ENCODE measurements around the gene CHAC2. TPM values are rescaled to one million over a fixed set of nuclear protein-coding genes. Genes with fewer than 3 reads are reported as not detected.

Gene CHAC2
- total and polyA plus RNA-seq, 2 of the 4 experiments (the other 2 are of a cell fraction), result 2.4 to 3.9 TPM

DNA sequence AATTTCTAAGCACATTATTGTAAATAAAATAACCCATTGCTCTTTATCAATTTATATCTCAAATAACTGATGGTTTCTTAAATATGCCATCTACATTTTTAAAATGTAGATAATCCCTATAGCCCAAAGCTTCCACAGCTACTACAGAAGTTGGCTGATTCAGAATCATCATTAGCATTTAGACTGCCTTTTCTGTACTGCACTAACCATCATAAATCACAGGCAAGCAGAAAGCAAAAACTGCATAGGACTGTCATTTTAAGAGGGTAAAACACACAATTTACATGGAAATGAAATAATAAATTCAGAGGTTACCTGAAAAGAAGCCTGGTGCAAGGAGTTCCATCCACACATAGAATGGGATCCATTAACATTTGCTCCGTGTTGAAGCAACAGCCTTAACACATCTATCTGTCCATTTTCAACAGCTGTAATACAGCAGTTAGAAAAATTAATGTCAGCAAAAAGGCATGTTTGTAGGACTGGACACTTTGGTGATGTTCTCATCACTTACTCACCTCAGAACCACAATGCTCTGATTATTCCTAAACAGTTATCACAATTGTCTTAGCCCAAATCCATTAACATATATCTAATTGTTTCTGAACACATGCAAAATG, 38.4 kb upstream of the CHAC2 start:
- intact Hi-C loops (cut with micrococcal nuclease) (no loop called here), in situ Hi-C loops (cut with MboI; ENCODE audit: low sequenced_read_pairs) (no loop called here), dilution Hi-C loops (cut with HindIII; ENCODE audit: low sequenced_read_pairs, unreplicated experiment) (no loop called here)
- Histone ChIP-seq H3K27me3 (ENCODE audit: control insufficient read depth, insufficient read depth, low read length) (no peaks in the 10 kb centered on the region), H2AFZ (replicated peaks; ENCODE audit: low read length, poor library complexity) (no peak overlapping the region), H2BK20ac (ENCODE audit: low read depth, low read length) (no peak overlapping the region), H2AK5ac (ENCODE audit: low read depth, low read length) (no peak overlapping the region), H3K79me1 (ENCODE audit: low read depth in 1 of 2, low read length in 2 of 2) (peaks cover 8% of the 10 kb centered on the region in 2 experiments; a peak in 2 of 4 replicates), H2AK9ac (replicated peaks; ENCODE audit: low read depth, low read length, poor library complexity) (no peak overlapping the region), H3K56ac (ENCODE audit: extremely low read depth, insufficient read depth, low read length) (no peak overlapping the region), H2BK5ac (ENCODE audit: low read depth, low read length, poor library complexity, severe bottlenecking) (no peak overlapping the region), H3K4me1 (ENCODE audit: control insufficient read depth, insufficient read depth, low read length) (no peaks in the 10 kb centered on the region), H4K91ac (ENCODE audit: insufficient read depth, low read depth, low read length) (no peak overlapping the region), H3K9me1 (ENCODE audit: insufficient read depth, low read length) (no peaks in the 10 kb centered on the region), H3K36me3 (ENCODE audit: control insufficient read depth, insufficient read depth, low read length) (peaks cover 4% of the 10 kb centered on the region), H3K9ac (ENCODE audit: low read depth, low read length) (no peak overlapping the region), H3K9me3 (ENCODE audit: control insufficient read depth, insufficient read depth, low read length) (no peaks in the 10 kb centered on the region), H3K14ac (replicated peaks; ENCODE audit: low read depth, low read length) (no peak overlapping the region), H3K4me3 (ENCODE audit: insufficient read depth, low read depth, low read length) (no peak overlapping the region), H2BK15ac (ENCODE audit: low read depth, low read length) (no peak overlapping the region), H3K18ac (ENCODE audit: low read depth, low read length) (no peak overlapping the region), H3K4me2 (ENCODE audit: low read depth, low read length) (no peak overlapping the region), H2BK120ac (ENCODE audit: low read depth, low read length) (no peak overlapping the region), H4K20me1 (ENCODE audit: insufficient read depth, low read length) (no peaks in the 10 kb centered on the region), H3K4ac (ENCODE audit: low read depth, low read length) (no peak overlapping the region), H4K8ac (ENCODE audit: low read depth in 2 of 2, low read length in 2 of 2) (no peak overlapping the region), H3K27ac (ENCODE audit: insufficient read depth, low read length) (no peak overlapping the region), H3K23ac (ENCODE audit: low read depth, low read length) (no peak overlapping the region), H4K5ac (ENCODE audit: low read depth, low read length) (no peak overlapping the region)
- BruUV-seq (replicated peaks), result no TSS peak
- ATAC-seq (ENCODE audit: low read depth) (no peak), DNase-seq (no peak)
- ChIA-PET CTCF (interaction anchor here (1.0 kb wide), 1 partner anchor 306 kb away, joined by 3 read pairs; no protein-coding TSS in a partner anchor), POLR2A (ENCODE audit: unreplicated experiment) (no interaction called here)
- TF ChIP-seq MAFK (IDR thresholded peaks at IDR 0.05; ENCODE audit: low read depth, low read length), result peak; percentile 27; the same call in 1 of the 2 replicates
- TF ChIP-seq RCOR1 (IDR thresholded peaks at IDR 0.05; ENCODE audit: insufficient replicate concordance, low read length), result no peak
- TF ChIP-seq FOS (IDR thresholded peaks at IDR 0.05; ENCODE audit: low read depth, low read length), result no peak
- TF ChIP-seq CEBPB (IDR thresholded peaks at IDR 0.05; ENCODE audit: low read depth, low read length), result no peak
- WGBS, 2 experiments (ENCODE audit: extremely low coverage in 2 of 2, insufficient read length in 1 of 2), result no CpG with 5 or more reads among the region's 1 CpG

Measured in IMR-90 (cell line).